IPS DF 6.9 (cell line): ENCODE data around the gene ADI1.

Experiments
- DNase-seq: peaks from one replicate; pipeline ENCODE4 v3.0.0-alpha.2; 2013; ENCODE audit warnings: low read depth, low spot score
- H3K27ac ChIP-seq: one replicate; pipeline ENCODE4 v1.5.1; 2013; ENCODE audit warnings: low read length, control low read depth
- H3K27me3 ChIP-seq: 2 replicates; pipeline ENCODE4 v1.6.1; 2013; ENCODE audit warnings: mild to moderate bottlenecking, low read length; ENCODE audit not compliant: control insufficient read depth, insufficient read depth
- H3K36me3 ChIP-seq: 2 replicates; pipeline ENCODE4 v1.6.1; 2013; ENCODE audit warnings: low read length; ENCODE audit not compliant: control insufficient read depth, insufficient read depth
- H3K4me1 ChIP-seq: 2 replicates; pipeline ENCODE4 v1.6.1; 2013; ENCODE audit warnings: low read length; ENCODE audit not compliant: control insufficient read depth, insufficient read depth
- H3K4me3 ChIP-seq: 2 replicates; pipeline ENCODE4 v1.5.1; 2013; ENCODE audit warnings: mild to moderate bottlenecking, low read length
- H3K9me3 ChIP-seq: 2 replicates; pipeline ENCODE4 v1.6.1; 2013; ENCODE audit warnings: low read length, inconsistent platforms; ENCODE audit not compliant: control insufficient read depth, insufficient read depth
- WGBS: extraction: QIAGEN DNeasy Blood & Tissue Kit; methylation state at CpG from one replicate; pipeline ENCODE4 v1.1.7; 2013; ENCODE audit warnings: mixed read lengths, missing lambda C conversion rate; ENCODE audit not compliant: insufficient read length, insufficient coverage; 5-methylcytosine and 5-hydroxymethylcytosine counted together

Gene ADI1

DNA sequence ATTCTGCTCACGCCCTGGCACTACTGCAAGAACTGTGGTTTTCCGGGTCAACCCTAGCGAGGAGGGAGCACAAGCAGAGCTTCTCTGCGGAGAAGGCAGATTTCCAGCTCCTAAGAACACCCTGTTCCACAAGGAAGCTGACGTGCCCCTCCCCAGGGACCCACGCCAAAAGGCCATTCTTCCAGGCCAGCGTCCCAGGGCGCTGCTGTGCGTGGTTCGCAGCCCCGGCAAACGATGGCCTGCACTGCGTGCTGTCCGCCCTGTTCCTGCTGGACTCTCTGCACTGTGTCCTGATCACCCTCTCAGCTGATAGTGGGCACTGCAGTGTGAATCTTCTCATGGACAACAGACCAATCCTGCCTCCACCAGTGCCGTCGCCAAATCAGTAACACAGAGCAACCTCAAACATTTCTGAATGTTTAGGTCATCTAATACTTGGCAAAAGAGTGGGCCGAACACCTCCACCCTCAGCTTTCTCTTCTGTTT is 49.1 kb downstream of the ADI1 start:
- WGBS: no CpG with 5 or more reads among the region's 17 CpGs
- no peaks in the 10 kb centered on the region for H3K27me3 ChIP-seq
- DNase-seq: no peak
- H3K36me3 ChIP-seq: no peaks in the 10 kb centered on the region; the same call in 1 of the 2 replicates
- no peak overlapping the region for H3K27ac ChIP-seq
- no peak overlapping the region for H3K4me3 ChIP-seq
- H3K9me3 ChIP-seq: no peaks in the 10 kb centered on the region
- no peaks in the 10 kb centered on the region for H3K4me1 ChIP-seq

- H3K4me3 ChIP-seq: no peak overlapping the region
- no peak for DNase-seq
- no peaks in the 10 kb centered on the region; the same call in 1 of the 2 replicates for H3K36me3 ChIP-seq
- H3K9me3 ChIP-seq: no peaks in the 10 kb centered on the region
- WGBS: no CpG with 5 or more reads among the region's 7 CpGs
- no peaks in the 10 kb centered on the region for H3K4me1 ChIP-seq
- H3K27ac ChIP-seq: no peak overlapping the region
- H3K27me3 ChIP-seq: no peaks in the 10 kb centered on the region
Observed at GRCh38 chr2:3469486-3469885, 49.8 kb downstream of the ADI1 start.

DNA sequence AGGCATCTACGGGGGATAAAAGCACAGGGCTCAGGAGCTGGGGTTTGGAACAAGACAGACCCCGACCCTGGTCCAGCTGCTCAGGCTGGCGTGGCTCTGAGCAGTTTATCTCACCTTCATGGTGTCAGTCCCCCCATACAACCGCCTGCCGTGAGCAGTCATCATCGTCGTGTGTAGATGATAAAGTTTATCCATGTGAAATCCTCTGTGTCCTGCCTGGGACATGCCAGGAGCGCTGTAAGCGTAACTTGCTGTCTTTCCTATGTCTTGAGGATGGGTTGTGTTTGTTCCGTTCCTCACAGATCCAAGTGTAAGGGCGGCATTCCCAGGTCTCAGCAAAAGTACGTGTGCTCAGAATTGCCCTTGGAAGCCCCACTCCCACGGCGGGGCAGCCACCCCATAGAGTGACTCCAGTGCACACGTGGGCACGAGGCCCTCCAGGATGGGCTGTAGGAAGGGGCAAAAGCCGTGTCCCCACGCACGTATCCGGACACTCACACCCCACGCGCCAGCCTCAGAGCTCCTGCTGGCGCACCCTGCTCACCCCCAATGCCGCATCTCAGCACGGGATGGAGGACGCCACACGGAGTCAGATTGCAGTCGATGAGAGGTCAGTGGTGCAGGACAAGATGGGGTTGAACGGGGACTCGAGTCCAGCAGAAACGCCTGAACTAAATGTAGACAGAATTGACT is 50.9 kb downstream of the ADI1 start:
- Histone ChIP-seq H3K9me3 (no peaks in the 10 kb centered on the region), H3K27ac (no peak overlapping the region), H3K36me3 (no peaks in the 10 kb centered on the region; the same call in 1 of the 2 replicates), H3K27me3 (no peaks in the 10 kb centered on the region), H3K4me1 (no peaks in the 10 kb centered on the region), H3K4me3 (no peak overlapping the region)
- WGBS: no CpG with 5 or more reads among the region's 31 CpGs
- no peak for DNase-seq

GRCh38 chr2:3467654-3468053 is 51.7 kb downstream of the ADI1 start:
- Histone ChIP-seq H3K9me3 (no peaks in the 10 kb centered on the region), H3K4me1 (no peaks in the 10 kb centered on the region), H3K36me3 (no peaks in the 10 kb centered on the region; the same call in 1 of the 2 replicates), H3K4me3 (no peak overlapping the region), H3K27me3 (no peaks in the 10 kb centered on the region), H3K27ac (no peak overlapping the region)
- WGBS: no CpG with 5 or more reads among the region's 15 CpGs
- no peak for DNase-seq

DNA sequence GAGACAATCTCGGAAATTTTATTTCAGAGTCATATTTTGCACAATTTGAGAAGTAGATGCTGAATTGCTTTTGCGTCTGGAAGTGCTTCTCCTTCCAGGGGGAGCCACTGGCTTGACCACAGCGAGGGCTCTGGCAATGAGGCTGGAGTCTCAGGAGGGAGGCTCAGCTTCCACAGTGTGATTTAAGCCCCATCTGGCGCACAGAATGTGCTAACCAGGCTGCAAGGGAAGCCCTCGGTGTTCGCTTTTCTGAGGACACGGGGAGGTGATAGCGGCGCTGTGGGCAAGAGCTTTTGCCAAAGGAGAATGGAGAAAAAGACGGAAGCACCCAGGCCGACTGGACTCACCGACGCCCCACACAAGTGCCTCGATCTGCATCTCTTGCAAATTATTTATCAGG is 52.4 kb downstream of the ADI1 start:
- H3K4me1 ChIP-seq: no peaks in the 10 kb centered on the region
- H3K27ac ChIP-seq: no peak overlapping the region
- WGBS: no CpG with 5 or more reads among the region's 14 CpGs
- H3K4me3 ChIP-seq: no peak overlapping the region
- no peaks in the 10 kb centered on the region; the same call in 1 of the 2 replicates for H3K36me3 ChIP-seq
- no peaks in the 10 kb centered on the region for H3K9me3 ChIP-seq
- no peak for DNase-seq
- H3K27me3 ChIP-seq: no peaks in the 10 kb centered on the region

GRCh38 chr2:3466482-3466863 is 52.9 kb downstream of the ADI1 start:
- Histone ChIP-seq H3K27ac (no peak overlapping the region), H3K4me1 (peaks cover 2% of the 10 kb centered on the region; the same call in 1 of the 2 replicates), H3K4me3 (no peak overlapping the region), H3K27me3 (no peaks in the 10 kb centered on the region), H3K9me3 (no peaks in the 10 kb centered on the region), H3K36me3 (no peaks in the 10 kb centered on the region; the same call in 1 of the 2 replicates)
- WGBS: no CpG with 5 or more reads among the region's 9 CpGs
- no peak for DNase-seq

- Histone ChIP-seq H3K9me3 (no peaks in the 10 kb centered on the region), H3K4me1 (peaks cover 2% of the 10 kb centered on the region; the same call in 1 of the 2 replicates), H3K27ac (no peak overlapping the region), H3K27me3 (no peaks in the 10 kb centered on the region), H3K4me3 (no peak overlapping the region), H3K36me3 (no peaks in the 10 kb centered on the region; the same call in 1 of the 2 replicates)
- WGBS: no CpG with 5 or more reads among the region's 13 CpGs
- no peak for DNase-seq
Observed at GRCh38 chr2:3465844-3466481, 53.4 kb downstream of the ADI1 start.

DNA sequence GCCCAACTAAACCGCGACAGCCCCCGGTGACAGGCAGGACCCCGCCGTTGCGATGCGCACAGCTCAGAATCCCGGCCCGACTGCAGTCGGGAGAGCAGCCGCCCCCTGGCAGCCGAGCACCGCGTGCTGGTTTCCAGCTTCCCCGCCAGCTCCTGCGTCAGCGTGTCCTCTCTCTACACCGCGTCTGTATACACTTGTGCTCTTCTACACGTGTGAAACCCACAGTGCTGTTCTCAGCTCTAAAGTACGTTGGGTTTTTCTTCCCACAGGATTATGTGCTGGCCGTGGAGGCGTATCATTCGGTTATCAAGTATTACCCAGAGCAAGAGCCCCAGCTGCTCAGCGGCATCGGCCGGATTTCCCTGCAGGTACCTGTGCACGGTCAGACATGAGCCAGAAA is 54.0 kb downstream of the ADI1 start:
- Histone ChIP-seq H3K27me3 (no peaks in the 10 kb centered on the region), H3K4me3 (no peak overlapping the region), H3K4me1 (peaks cover 2% of the 10 kb centered on the region; the same call in 1 of the 2 replicates), H3K36me3 (no peaks in the 10 kb centered on the region; the same call in 1 of the 2 replicates), H3K9me3 (no peaks in the 10 kb centered on the region), H3K27ac (no peak overlapping the region)
- no peak for DNase-seq
- WGBS: no CpG with 5 or more reads among the region's 28 CpGs

DNA sequence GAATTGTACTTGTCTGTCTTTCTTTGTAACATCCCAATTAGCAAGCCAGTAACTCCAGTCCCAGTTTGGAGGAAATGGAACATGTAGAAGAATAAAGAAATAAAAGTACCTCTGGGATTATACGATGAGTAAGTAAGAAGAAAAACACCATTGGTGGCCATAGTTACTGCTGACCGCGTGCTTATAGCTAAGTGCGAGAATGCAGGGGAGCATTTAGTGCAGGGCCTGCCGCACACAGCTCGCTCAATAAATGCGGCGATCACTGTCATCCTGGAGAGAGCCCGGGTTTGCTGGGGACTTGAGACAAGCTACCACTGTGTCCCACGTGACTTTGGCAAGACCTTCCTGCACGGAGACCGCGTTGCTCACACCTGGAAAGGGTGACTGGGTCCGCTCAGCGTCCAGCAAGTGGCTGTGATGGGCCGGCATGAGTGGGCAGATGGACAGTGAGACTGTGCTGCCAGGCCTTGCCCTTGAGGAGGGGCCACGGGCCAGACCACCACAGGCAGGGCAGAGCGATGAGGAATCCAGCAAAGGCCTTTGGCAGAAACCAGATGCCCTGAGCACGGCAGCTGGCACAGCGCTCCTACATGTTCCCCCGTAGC is 54.8 kb downstream of the ADI1 start:
- no peak for DNase-seq
- Histone ChIP-seq H3K4me1 (peaks cover 2% of the 10 kb centered on the region; the same call in 1 of the 2 replicates), H3K4me3 (no peak overlapping the region), H3K9me3 (no peaks in the 10 kb centered on the region), H3K36me3 (no peaks in the 10 kb centered on the region; the same call in 1 of the 2 replicates), H3K27ac (no peak overlapping the region), H3K27me3 (no peaks in the 10 kb centered on the region)
- WGBS: no CpG with 5 or more reads among the region's 21 CpGs

GRCh38 chr2:3463944-3464343 is 55.4 kb downstream of the ADI1 start:
- peaks cover 2% of the 10 kb centered on the region; the same call in 1 of the 2 replicates for H3K4me1 ChIP-seq
- WGBS: no CpG with 5 or more reads among the region's 13 CpGs
- H3K27ac ChIP-seq: no peak overlapping the region
- H3K27me3 ChIP-seq: no peaks in the 10 kb centered on the region
- no peak overlapping the region for H3K4me3 ChIP-seq
- H3K36me3 ChIP-seq: peaks cover 1% of the 10 kb centered on the region; the same call in 1 of the 2 replicates
- no peaks in the 10 kb centered on the region for H3K9me3 ChIP-seq
- no peak for DNase-seq
